HG03521 (cell line): Measurements from ENCODE around the gene ADAM8.
A peak's percentile ranks its signal among the peaks of the same experiment; 100 is the strongest.

Source experiments
- ATAC-seq: cut with Tn5 transposase; IDR thresholded peaks from one replicate; pipeline ENCODE4 v1.9.1; 2021; ENCODE audit warnings: mild to moderate bottlenecking, moderate library complexity; ENCODE audit not compliant: unreplicated experiment

Gene ADAM8

DNA sequence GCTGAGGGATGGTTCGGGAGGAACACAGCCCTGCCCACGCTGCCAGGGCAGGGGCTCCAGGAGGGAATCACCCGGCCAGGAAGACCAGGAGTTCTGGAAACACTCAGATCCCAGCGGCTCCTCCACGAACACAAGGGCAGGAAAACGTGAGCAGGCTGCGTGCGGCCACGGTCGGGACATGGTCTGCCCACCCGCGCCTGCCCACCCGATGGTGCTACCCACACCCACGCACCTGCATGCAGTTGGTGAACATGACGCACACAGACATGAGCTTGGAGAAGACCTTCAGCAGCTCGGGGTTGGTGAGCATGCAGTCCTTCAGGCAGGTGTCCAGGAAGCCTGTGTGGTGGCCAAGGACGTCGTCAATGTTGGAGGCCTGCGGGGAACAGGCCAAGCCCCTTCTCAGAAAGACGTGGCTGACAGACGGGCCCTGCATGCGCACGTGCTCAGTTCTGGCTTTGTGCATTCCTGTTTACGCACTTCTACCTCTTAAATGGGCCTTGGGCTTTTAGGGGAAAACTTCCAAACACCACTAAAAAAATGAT lies 6.2 kb upstream of the ADAM8 start:
- ATAC-seq: no peak

DNA sequence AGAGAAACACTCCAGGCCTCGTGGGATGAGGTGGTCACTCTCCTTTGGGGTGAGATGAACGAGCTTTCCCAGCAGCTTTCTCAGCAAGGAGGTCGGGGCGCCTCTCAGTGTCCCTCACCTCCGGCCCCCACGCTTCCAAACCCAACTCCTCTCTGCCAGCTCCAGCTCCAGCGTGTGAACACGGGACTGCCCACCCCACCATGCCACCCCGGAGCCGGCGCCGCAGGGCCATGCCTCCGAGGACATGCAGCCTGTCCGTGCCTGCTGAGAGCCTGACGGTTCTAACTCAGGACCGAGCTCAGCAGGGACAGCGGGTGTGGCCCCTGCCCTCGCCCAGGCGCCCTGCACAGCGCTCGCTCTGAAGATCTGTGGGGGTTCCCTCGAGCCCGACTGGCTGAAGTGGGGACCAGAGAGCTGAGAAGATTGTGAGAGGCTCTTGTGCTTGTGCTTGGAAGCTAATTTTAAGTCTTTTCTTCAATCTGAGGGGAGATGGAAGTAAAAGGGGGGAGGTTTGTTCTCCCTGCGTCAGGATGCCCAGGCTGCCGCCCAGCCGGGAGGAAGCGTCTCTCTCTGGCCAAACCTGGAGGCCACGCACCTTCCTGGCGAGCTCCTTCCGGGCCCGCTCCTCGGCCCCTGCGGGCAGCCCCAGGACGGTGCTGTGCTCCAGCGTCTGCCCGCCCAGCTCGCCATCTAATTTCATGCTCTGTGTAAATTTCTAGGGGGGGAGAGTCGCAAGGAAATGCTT lies 5.1 kb upstream of the ADAM8 start:
- no peak for ATAC-seq

DNA sequence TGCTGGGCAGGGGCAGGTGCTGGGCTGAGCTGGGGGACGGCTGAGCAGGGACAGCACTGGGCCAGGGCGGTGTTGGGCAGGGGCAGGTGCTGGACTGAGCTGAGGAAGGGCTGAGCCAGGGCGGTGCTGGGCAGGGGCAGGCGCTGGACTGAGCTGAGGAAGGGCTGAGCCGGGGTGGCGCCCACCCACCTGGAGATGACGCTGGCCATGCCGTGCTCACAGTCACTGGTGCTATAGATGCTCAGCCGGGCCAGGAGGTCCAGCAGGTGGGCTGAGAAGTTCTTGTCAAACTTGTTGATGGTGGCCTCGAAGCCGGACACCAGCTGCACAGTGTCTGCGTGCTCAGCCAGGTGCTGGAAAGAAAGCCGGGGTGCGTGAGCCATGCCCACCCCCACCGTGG lies 4.4 kb upstream of the ADAM8 start:
- ATAC-seq: no peak

DNA sequence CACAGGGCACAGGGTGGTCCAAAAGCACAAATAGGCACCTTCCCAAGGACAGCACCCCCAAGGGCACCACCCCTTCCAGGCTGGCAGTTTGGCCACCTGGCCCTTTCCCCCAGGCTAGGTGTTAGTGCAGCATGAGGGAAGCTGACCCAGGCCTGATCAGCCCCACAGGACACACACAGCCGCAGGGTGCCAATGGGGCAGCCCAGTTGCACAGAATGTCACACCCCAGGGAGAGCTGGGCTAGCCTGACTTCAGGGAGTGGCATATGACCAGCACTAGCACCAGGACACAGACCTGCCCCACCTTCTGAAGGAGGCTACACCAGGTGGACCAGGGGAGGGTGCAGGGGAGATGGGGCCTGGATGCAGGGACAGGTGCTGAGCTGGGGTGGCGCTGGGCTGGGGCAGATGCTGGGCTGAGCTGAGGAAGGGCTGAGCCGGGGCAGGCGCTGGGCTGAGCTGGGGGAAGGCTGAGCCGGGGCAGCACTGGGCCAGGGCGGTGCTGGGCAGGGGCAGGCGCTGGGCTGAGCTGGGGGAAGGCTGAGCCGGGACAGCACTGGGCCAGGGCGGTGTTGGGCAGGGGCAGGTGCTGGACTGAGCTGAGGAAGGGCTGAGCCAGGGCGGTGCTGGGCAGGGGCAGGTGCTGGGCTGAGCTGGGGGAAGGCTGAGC lies 3.9 kb upstream of the ADAM8 start:
- ATAC-seq: no peak

DNA sequence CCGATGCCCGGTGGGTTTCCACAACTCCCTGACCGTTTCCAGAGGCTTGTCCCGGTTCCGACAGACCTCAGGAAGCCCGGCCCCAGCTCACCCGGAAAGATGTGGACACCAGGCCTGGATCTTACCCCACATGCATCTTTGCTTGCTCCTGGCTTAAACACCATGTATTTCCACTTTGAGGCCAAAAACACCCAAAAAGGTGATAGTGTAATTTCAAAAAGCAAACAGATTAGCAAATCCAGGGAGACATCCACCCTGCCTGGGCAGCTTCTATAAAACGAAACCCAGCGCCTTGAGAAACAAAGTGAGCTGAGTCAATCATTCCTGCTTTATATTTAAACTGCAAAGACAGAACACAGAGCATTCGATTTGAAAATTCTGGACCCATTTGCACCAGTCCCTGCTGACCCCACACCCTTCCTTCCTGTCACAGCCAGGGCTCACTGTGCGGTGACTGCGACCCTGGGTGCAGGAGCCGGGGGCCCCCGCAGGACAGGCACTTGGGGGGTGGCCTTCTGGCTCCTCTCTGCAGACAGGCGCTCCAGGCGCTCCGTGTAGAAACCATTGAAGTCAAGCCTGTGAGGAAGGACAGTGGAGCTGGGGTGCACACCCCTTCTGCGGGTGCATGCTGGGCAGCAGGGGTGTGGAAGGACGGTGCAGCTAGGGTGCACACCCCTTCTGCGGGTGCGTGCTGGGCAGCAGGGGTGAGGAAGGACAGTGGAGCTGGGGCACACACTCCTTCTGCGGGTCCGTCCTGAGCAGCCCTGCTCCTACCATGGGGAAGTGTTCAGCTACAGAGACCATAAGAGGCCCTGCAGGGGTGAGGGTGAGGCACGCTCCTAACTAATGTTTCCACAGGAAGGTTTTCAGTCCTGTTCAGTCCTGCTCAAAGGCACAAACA lies 2.9 kb upstream of the ADAM8 start:
- ATAC-seq: no peak

DNA sequence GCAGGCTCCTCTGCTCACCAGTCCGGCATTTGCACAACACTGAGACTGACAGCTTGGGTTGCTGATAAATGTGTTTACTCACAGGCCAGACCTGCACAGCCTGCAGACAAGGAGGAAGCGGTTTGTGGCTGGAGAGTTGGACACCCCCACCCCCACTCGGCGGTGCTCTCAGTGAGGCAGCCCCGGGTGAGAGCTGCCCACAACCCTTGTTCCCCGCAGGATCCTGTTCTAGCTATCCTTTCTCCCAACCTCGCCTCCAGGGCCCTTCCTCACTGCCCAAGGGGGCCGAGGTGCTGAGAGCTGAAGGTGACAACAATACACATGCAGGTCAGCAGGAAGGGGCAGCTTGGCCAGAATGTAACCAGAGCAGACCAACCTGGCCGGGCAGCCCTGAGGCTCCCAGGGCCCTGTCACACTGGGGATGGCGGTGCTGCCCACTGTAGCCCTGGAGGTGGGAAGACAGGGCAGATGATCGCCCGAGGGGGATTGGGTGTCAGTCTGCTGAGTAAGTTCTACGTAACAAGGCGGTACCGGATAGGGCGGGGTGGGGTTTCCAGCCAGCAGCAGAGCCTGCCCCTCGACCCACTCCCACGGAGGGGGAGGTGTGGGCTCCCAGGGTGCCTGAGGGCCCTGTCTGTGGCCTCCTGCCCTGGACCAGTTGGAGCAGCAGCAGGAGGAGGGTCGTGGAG lies 2.1 kb upstream of the ADAM8 start:
- ATAC-seq: peak; percentile 43

DNA sequence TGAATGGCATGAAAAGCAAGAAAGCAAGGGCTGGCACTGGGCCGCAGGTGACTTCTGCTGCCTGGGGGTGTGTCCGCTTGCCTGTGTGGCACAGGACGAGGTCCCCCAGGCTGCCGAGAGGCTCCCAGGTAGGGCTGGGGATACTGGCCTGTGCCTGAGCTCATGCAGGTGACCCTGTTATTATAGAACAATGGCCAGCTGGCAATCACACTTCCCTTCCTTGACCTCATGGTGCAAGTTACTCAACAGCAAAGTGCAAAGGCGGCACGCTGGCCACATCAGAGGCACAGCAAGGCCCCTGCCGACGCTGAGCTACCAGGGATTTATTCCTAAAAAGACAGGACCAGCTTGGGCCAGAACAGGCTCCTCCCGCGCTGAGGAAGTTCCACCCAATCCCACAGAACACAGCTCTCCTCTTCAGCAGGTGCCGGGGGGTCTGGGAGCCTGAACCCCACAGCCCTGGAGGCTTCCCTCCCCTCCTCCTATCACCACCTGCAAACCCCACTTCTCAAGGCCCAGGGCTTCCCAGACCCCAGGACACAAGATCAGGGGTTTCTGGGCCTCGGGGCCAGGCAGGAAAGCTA lies 1.4 kb upstream of the ADAM8 start:
- no peak for ATAC-seq

DNA sequence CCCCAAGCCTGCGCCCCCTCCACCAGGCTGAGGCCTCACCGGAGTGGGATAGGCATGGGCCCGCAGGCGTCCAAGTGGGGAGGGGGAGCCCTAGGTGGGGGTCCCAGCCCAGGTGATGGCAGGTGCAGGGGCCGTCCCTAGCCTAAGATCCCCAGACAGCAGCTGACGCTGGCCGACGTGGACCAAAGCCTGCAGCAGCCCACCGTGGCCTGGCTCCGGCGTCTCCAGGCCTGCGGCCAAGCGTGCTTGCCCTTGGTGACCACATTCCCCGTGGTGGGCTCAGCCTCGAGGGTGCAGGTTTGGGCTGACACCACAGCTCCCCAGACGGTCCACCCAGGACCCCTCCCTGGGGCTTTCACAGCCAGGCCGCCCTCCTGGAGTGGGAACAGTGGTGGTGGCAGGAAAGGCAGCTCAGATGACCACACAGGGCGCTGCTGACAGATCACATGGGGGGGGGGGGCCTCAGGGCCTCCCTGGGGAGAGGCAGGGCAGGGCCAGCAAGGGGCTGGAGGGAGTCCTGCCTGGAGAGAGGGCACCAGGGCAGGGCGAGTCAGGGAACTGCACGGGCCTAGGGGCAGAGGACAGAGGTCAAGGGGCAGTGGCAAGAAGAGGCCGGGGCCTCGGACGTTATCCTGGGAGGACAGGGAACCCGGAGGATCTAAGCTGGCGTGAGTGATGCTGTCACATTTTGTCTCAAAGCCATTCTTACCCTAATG lies 767 bp upstream of the ADAM8 start:
- no peak for ATAC-seq

DNA sequence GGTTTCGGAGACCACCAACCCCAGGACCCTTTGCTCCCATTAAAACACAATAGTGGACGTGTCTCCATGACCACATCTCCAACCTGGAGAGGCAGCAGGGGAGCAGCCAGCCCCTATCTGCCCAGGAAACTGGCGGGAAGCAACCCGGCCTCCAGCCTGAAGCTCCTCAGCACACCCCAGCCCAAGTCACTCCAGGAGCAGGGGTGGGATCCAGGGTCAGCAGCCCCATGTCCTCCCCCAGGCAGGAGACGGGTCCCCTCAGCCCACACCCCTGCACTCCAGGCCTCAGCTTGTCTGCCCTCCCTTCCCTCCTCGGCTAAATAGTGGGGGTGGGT lies 601 bp downstream of the ADAM8 start:
- no peak for ATAC-seq

DNA sequence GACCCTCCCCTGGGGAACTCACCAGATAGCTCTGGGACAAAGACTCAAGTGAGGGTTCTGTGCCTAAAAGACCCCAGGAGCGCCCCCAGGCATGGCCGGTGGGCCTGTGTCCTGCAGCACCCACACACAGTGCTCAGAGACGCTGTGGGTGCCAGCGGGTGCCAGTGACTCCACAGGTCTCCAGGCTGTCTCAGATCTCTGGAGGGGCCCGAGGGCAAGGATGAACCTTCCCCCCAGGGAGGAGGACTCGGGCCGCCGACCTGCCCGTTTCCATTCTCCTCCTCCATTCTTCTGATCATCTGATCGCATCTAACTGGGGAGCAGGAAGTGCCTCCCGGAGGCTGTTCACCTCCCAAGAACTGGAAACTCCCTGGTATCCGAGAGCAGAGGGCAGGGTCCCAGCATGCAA lies 980 bp downstream of the ADAM8 start:
- peak; percentile 20 for ATAC-seq

DNA sequence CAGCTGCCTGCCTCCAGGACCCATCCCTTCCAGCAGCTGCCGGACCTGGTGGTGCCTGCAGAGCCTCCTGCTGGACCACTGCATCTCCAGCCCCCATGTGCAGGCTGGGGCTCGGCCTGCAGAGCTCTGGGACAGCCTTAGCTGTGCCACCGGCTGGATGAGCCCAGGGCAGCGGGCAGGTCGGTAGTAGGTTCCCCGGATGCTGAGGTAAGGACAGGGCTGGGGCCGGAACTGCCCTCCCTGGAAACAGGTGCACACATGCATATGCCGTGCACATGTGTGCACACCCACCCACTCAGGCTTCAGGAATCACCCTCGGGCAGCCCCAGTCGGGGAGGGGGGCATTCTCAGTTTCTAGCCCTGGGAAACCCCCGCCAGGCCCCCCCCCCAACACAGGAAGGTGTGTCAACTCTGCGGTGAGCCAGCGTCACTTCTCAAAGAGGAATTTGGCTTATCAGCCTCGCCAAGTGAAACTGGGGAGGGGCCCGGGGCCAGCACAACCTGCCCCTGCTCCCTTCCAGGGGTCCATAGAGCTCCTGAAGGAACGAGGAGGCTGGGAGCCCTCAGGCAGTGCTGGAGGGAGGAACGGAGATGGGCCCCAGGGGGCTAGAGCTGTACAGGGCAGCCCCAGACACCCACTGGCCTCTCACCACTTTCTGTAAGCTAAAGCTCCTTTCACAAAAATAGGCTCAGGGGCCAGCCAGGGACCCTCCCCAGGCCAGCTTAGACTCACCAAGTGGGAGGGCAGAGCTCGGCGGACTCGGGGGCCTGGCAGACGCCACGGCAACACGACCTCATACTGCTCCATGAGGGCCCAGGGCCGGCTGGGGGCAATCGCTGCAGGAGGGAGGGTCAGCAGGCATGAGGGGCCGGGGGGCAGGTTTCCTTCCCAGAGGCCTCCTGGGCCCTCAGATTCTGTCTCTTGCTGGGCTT lies 1.7 kb downstream of the ADAM8 start:
- ATAC-seq: peak; percentile 34

DNA sequence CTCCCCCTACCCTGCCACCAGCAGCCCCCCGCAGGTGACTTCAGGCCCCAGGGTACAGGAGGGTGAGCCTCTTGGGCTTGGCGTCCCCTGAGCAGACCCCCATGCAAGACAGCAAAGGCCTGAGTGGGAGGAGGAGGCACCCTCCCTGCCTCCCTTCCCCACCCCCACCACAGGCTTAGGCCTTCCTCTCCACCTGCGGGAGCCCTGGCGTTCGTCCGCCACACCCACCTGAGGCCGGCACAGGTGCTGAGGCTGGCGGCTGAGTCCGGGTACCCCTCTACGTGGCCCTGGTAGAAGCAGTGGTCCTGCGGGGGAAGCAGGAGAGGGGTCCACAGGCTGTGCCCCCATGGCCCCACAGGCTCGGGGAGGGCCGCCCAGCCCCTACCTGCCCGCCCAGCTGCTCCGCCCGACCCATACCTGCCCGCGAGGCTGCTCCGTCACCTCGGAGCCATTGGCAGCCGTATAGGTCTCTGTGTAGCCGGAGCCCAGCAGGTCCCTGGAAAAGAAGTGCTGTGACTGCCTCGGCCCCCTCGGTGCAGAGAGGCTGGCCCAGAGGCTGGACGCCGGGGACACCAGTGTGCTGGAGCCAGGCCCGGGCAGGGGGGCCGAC lies 3.0 kb downstream of the ADAM8 start:
- ATAC-seq: no peak

DNA sequence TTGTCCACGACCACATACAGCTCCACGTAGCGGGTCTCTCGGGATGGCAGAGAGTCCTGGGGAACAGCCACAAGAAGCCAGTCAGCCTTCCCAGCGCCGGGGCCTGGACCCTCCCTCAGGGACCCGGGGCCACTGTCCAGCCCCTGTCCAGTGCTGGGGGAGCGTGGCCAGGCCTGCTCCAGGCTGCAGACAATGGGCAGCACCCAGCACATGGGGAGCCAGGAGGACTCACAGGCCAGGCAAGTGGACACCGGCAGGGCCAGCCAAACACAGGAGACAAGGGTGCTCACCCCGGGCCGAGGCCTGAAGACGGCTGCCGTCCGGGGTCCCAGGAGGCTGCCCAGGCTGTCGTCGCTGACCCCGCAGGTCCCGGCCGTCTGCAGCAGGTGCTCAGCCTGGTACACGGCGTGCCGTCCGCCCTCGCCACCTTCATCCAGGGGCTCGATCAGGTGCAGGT lies 3.7 kb downstream of the ADAM8 start:
- no peak for ATAC-seq

DNA sequence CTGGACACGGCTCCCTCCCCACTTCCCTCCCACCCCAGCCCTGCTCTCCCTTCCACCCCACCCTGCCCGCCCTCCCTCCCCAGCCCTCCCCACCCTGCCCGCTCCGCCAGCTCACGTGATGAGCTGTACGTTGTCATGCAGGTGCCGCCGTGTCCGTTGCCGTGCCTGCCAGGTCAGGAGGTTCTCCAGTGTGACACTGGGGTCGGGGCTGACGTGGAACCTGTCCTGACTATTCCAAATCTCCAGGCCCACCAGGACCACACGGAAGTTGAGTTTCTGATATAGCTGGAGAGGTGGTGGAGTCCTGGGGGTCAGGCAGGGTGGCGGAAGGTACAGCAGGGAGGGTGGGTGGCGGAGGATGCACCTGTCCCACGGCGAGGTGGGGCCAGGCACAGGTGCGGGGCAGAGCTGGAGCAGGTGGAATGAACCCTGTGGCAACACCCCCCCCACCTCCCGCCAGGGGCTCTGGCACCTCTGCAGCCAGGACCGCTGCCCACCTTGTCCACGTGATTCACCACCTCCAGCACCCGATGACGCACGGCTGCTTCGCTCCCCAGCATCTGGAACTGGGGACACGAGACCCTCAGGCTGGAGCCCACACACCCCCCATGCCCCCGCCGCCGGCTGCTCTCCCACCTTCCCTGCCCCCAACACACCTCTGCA lies 4.2 kb downstream of the ADAM8 start:
- no peak for ATAC-seq

DNA sequence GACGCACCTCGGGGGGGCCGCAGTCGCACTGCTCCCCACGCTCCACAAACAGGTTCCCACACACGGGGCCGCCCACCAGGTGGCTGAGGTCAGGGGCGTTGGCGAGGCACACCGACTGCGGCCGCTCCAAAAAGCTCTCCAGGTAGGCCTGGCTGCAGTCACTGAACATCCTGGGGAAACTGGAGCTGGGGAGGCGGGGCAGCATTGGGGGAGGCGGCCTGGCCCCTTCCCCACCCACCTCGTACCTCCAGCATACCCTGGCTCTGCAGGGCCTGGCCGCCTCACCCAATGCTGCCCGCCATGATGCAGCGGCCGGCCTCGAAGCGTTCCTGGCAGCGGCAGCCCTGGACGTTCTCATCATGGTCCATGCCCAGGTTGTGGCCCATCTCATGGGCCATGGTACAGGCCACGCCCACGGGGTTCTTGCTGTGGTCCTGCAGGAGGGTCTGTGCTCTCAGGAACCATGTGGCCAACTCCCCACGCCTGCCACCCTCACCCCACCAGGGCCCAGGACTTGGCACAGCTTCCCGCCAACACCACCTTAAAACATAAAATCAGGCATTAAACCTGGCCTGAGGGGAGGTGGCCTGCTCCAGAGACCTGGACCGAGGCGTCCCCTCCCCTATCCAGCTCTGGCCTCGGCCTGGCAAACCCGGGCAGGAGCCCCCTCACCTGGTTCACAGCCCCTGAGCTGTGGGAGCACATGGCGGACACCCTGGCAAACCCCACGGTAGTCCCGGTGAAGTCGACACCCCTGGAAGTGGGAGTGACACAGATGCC lies 5.0 kb downstream of the ADAM8 start:
- no peak for ATAC-seq

DNA sequence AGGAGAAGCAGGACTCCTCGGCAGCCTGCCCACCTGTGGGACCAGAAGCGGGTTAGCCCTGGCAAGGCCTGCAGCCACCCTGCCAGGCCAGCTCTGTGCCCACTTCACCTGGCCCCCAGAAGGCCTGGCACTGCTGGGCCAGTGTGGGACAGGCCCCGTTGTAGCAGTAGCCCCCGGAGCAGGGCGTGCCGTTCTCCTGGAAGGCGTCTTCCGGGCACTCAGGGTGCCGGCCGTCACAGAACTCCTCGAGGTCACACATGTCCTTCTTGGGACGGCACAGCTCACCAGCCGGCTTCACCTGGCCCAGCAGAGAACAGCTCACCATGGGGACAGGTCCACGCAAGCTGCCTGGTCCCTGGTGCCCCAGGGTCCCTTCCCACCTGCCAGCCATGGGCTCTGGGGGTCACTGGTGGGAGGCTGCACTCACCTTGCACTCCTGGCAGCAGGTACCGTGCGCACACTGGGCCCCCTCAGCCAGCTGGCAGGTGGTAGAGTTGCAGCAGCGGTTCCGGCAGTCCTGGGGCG lies 5.8 kb downstream of the ADAM8 start:
- no peak for ATAC-seq

DNA sequence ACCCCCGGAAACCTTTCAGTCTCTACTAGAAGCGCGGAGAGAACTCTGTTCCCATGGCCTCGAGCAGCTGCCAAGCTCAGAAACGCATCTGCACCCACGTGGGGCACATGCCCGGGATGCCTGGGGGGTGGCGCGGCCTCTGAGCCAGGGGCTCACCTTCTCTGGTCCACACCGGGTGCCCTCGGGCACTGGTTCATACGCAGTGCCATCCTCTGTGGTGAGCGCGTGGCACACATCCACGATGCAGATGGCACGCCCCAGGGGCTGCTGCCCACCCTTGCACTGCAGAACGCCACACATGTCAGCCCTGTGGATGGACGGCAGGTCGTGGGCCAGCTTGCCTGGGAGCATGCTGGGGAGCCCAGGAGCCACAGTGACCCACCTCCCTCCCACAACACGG lies 6.5 kb downstream of the ADAM8 start:
- no peak for ATAC-seq
